IPS-NIHi7 (cell line): ENCODE data around the gene KRT76.
"Not testable (repeated sequence)": the region's sequence is repeated elsewhere in the genome, so short reads cannot be mapped to it uniquely, and the experiment has no call there.

Source experiments
- DNase-seq: peaks from one replicate; pipeline ENCODE4 v3.0.0; 2012; ENCODE audit warnings: mixed read lengths; ENCODE audit errors: extremely low spot score

KRT76 gene

GRCh38 chr12:52797529-52797894 lies 20.4 kb upstream of the KRT76 start:
- no peak for DNase-seq

DNA sequence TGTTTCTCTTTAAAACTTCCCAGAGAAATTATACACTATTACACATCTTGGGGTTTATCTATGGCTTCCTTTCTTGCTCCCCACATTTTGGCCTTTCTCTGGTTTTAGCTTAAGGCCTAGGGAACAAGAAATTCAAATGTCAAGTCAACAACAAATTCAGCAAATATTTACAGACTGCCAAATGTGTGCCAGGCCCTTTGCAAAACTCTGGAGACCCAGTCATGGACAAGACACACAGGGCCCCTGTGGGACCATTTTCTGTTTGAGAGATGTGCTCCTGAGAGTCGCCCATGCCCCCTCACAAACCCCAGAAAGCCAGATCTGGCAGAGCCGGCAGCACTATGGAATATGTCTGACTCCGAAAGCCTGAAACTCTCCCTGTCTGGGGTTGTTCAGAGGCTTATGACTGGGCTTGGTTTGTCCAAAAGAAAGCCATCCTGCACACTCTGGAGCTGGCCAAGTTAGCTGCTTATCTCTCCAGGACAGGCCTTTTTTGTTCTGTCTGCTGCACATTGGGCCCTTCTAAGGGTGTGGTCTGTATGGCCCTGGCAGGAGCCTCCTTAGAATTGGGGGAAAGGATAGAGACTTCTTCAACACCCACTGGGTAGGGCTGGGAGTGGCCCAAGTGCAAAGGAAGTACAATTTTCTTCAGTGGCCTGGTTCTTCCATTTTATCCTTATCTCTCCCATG lies 19.8 kb upstream of the KRT76 start:
- no peak for DNase-seq

DNA sequence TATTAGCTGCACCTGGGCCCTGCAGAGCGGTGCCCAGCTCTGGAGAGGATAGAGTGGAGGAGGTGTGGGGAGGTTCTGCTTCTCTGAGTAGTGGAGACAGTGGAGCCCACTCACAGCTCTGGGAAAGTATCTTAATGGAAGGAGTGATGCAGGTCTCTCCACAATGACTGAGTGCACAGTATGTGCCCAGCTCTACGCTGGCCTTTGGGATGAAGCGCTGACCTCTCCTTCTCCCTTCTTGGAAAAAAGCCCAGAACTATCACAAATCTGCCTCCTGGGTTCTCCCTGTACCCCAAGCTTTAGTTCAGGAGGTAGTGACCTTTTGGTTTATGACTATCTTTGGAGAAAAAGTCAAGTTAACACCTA lies 19.3 kb upstream of the KRT76 start:
- no peak for DNase-seq

DNA sequence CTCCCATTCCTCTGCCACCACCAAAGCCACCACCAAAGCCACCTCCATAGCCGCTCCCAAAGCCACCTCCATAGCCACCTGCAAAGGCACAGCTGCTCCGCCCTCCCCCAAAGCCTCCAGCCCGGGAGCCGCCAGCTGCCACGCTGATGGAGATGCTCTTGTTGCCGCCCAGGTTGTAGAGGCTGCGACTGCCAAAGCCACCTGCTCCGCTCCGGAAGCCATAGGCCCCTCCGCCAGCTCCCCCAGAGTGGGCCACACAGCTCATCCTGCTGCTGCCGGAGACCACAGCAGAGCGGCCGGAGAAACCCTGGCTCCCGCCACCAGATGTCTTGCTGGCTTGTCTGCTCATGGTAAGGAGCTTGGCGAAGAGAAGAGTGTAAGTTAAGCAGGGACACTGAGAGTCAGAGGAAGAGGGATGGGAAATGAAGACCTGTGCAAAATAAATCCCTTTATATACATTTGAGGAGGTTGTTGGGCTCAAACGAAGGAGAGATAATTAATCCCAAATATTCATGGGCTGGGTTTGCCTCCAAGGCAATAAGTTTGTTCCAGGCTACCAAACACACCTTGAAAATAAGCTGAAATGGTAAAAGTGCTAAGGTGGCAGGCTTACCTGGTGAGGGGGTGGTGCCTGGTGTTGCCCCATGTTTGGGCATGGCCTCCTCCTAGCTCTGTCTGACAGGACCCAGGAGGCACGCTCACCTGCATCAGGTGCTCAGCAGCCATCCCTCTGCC lies 18.7 kb upstream of the KRT76 start, which contains the start of gene KRT3:
TSS of gene KRT3 (minus strand) at position 424 of the 735 bp plus-strand sequence. CDS start at position 349, 75 bp downstream.
- DNase-seq: no peak

- DNase-seq: not testable (repeated sequence)
Measured at GRCh38 chr12:52795332-52795674, 18.2 kb upstream of the KRT76 start.

DNA sequence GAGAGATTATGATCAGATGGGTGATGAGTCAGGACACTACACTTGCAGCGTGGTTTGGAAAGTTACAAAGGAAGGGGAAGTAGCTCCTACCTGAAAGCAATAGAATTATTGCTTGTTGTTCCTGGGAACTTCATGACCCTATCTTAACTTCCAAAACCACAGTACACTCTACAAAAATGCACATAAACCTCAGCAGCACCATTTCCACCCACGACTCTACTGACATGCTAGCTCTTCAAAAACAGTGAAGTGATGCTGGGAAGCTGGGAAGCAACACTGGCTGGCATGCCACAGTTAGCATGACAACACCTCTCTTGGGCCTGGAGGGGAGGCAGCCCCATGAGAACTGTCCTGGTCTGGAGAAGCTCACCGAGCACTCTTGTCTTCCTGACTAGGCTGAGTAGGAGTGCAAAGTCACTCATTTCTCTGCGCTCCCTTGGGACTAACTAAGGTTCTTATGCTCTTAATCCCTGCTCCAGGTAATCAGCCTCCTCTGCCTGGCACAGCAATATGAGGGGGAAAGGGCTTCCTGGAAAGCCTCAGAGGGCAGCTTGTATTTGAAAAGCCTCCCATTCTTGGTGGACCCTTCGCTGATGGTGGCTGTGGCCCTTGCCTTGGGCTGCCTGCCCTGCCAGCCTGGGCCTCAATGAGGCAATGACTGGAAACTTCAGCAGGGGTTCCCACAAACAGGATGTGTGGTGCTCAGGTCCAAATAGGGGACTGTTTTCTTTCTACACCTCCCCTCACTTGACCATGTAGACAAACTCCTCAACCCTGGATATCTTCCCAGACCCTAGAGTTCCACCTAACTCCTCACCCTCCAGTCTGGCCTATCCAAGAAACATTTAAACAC lies 17.6 kb upstream of the KRT76 start:
- DNase-seq: no peak

DNA sequence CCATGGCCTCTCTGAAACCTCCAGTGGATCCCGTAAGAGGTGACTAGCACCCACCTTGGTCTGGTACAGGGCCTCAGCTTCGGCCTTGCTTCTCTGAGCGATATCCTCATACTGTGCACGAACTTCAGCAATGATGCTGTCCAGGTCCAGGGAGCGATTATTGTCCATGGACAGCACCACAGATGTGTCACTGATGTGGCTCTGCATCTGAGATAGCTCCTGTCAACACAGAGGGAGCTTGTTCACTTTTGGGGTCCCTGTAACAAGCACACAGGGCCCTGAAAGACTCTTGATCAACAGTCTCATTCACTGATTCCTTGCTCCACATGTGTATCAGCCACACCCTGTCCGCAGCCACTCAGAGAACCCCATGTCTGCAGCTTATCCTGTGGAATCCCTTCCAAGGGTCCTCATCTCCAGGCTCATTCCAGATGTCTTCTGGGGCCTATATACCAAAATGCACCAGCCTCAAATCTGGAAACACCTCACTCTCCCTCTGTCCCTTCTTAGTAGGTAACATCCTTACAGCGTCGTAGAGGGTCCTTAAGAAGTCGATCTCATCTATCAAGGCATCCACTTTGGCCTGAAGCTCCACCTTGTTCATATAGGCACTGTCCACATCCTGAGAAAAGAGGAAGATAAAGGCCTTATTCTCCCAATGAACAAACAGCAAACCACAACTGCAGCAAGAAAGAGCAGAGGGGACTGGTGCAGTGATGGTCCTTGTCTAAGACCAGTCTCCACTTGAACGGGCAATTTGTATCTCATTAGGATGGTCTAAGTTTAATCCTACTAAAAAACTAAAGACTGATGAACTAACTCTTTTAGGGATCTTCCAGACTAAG lies 15.3 kb upstream of the KRT76 start:
- no peak for DNase-seq

- DNase-seq: no peak
Measured at GRCh38 chr12:52791271-52792184, 14.4 kb upstream of the KRT76 start.

DNA sequence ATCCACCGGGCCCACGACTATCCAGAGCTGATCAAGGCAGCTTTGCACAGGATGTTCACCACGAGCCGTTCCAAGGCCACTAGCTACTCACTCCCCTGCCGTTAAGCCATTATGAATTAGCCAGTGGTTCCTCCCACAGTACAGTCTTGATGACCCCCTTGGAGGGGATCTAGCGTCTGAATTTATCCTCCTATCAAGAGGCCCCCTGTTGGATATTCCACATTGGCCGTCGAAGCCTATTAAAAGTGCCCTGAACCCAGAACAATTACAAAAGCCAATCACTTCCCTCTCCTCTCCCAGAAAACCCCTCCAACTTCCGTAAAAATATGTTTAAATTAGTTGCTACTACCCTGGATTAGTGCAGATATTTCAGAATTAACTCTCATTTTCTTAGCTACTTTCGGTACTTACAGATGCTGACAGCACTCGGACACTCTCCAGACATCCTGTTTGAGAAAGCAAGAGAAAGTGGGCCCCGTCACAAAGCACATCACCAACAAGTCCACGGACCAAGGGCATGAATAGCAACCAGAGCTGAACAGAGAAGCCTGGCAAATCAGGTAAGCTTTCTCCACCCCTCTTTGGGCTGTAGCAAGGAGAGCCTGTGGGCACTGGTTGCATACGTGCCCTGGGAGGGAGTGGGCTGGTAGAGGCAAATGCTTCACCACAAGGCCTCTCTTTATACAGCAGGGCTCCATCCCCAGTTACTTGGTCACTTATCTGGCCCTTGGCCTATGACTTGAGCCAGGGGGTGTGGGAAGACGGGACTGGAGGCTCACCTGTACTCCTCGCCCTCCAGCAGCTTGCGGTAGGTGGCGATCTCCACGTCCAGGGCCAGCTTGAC lies 13.5 kb upstream of the KRT76 start:
- DNase-seq: no peak

DNA sequence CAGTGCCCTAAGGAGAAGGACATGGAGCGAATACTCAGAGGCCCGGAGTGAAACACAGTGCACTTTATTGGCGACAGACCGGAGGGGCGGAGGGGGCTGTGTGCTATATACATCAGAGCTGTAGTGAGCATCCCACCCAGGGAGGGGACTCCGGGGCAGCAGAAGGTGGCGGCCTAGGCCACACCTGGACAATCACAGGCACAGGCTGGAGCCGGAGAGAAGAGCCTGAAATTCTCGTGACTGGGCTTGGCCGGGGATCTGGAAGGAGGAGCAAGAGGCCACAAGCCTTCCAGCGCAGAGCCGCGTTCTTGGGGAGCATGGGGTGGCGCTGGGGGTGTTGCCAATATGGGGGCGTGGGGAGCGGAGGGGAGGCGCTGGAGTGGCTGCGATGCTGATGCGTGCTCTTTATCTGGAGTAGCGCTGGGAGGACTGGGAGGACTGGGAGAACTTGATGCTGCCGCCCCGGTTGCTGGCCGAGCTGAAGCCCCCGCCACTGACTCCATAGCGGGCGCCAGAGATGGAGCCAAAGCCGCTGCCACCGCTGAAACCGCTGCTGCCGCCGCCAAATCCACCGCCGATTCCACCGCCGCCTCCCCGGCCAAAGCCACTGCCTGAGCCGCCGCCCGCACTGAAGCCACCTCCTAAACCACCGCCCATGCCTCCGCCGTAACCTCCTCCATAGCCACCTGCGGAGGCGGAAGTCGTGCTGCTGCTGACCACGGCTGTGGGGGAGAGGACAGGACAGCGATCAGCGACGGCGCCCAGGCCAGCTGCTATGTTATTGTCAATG lies 12.7 kb upstream of the KRT76 start:
- peak; percentile 38 for DNase-seq

DNA sequence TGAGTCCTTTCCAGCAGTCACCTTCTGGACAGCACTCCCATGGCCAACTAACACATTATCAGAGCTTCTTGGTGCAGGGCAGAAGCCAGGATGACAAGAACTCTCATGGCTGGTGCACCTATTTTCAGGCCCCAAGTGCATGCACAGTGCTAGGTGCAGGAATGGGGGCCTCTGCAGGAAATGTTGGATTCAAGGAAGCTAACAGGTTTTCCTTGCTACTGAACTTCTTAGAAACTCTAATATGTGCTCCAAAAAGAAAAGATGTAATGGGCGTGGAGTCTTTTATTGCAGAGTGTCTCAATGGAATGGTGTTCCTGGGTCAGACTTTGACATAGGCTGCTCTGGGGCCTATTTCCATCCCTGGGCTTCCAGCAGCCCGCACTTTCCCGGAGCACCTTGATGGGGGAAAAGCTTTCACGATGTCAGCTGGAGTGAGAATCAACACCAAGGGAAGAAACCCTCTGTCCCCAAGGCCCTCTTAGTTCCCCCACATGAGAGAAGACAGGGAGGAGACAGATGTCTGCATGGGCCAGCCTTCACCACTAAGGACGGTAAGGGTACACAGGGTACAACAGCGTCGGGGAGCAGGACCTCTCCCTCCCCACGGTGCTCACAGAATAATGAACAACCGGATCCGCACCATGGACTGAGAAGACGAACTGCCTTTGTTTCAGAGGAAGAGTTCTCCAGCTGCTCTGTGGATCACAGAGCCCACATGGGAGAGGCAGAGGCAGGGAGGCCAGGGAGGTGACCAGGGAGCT lies 11.9 kb upstream of the KRT76 start:
- no peak for DNase-seq

GRCh38 chr12:52788192-52788875 lies 11.2 kb upstream of the KRT76 start:
- no peak for DNase-seq

- DNase-seq: no peak
Measured at GRCh38 chr12:52787324-52788191, 10.4 kb upstream of the KRT76 start.

DNA sequence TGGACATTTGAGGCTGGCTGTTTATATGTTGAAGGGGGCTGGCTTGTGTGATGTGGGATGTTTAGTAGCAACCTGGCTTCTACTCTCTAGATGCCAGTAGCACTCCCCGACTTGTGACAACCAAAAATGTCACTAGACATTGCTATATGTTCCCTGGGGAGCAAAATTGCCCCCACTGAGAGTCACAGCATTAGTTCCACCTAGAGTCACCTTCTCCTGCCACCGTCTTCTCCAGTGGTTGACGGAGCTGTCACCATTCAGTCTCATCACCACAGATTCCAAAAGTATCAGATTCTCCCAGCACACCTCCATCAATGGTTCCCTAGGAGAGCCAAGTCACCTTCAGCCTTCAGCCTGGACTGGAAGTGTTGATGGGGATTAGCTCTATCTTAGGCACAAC lies 7.8 kb upstream of the KRT76 start:
- DNase-seq: no peak

GRCh38 chr12:52783563-52784316 lies 6.6 kb upstream of the KRT76 start:
- DNase-seq: no peak

DNA sequence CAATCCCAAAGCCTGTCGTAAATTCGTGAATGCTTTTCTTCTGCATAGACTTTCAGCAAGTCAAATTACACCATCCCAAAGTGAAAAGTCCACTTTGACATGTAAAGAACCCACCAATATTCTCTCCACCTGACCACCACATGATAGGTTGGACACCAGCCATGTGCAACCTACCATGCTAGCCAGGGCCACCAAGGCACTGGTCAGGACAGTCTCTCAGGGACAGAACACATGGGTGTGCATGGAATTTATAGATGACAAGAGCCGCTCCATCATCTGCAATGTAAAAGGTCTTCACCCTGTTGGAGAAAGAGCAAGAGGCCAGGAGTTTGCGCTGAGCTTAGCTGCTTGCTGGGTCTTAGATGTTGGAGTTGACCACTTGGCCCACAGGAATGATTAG lies 5.4 kb upstream of the KRT76 start:
- no peak for DNase-seq
